Measurements from ENCODE around the gene RAVER1.
"Not testable (repeated sequence)": the region's sequence is repeated elsewhere in the genome, so short reads cannot be mapped to it uniquely, and the experiment has no call there.

RAVER1 gene

GRCh38 chr19:10352764-10353671 is 19.7 kb upstream of the RAVER1 start:
- no peak overlapping the region for H3K4me3 ChIP-seq (ENCODE audit: low read length)
- DNase-seq (ENCODE audit: low read depth, low spot score) = no peak

GRCh38 chr19:10346509-10346908 is 13.2 kb upstream of the RAVER1 start:
- no peak overlapping the region for H3K4me3 ChIP-seq (ENCODE audit: low read length)
- DNase-seq (ENCODE audit: low read depth, low spot score) = no peak

- DNase-seq (ENCODE audit: low read depth, low spot score) = no peak
Measured at GRCh38 chr19:10344780-10345179, 11.5 kb upstream of the RAVER1 start.

GRCh38 chr19:10343495-10343894 is 10.2 kb upstream of the RAVER1 start:
- DNase-seq (ENCODE audit: low read depth, low spot score) = no peak
- no peak overlapping the region for H3K4me3 ChIP-seq (ENCODE audit: low read length)

More at GRCh38 chr19:10344780-10345179, 11.5 kb upstream of the RAVER1 start:
- H3K4me3 ChIP-seq (ENCODE audit: low read length) = no peak overlapping the region

- H3K4me3 ChIP-seq (ENCODE audit: low read length) = peak overlapping the region; percentile 81
- DNase-seq (ENCODE audit: low read depth, low spot score) = no peak
Measured at GRCh38 chr19:10339977-10340376, 6.6 kb upstream of the RAVER1 start.

GRCh38 chr19:10339380-10339960 is 6.1 kb upstream of the RAVER1 start, which contains the start of gene ICAM3:
Gene ICAM3 (minus strand): TSS chr19:10339624. CDS start chr19:10339614, 10 bp downstream.
- peak; percentile 64 for DNase-seq (ENCODE audit: low read depth, low spot score)
- H3K4me3 ChIP-seq (ENCODE audit: low read length) = peak within 1 kb of the TSS; percentile 81

- no peak for DNase-seq (ENCODE audit: low read depth, low spot score)
- peak overlapping the region; percentile 81 for H3K4me3 ChIP-seq (ENCODE audit: low read length)
Measured at GRCh38 chr19:10338940-10339339, 5.6 kb upstream of the RAVER1 start.

- DNase-seq (ENCODE audit: low read depth, low spot score); H3K4me3 ChIP-seq (ENCODE audit: low read length): not testable (repeated sequence)
Measured at GRCh38 chr19:10336725-10337124, 3.4 kb upstream of the RAVER1 start.

- no peak overlapping the region for H3K4me3 ChIP-seq (ENCODE audit: low read length)
- DNase-seq (ENCODE audit: low read depth, low spot score) = no peak
Measured at GRCh38 chr19:10335352-10335985, 2.1 kb upstream of the RAVER1 start.

GRCh38 chr19:10334588-10335351 is 1.4 kb upstream of the RAVER1 start:
- no peak overlapping the region for H3K4me3 ChIP-seq (ENCODE audit: low read length)

GRCh38 chr19:10333758-10334587 is 644 bp upstream of the RAVER1 start:
- DNase-seq (ENCODE audit: low read depth, low spot score) = no peak

More at GRCh38 chr19:10334588-10335351, 1.4 kb upstream of the RAVER1 start:
- peak; percentile 34 for DNase-seq (ENCODE audit: low read depth, low spot score)

GRCh38 chr19:10332158-10332964 is 968 bp downstream of the RAVER1 start:
- DNase-seq (ENCODE audit: low read depth, low spot score) = no peak
- H3K4me3 ChIP-seq (ENCODE audit: low read length) = peak overlapping the region; percentile 91

More at GRCh38 chr19:10333758-10334587, 644 bp upstream of the RAVER1 start:
- H3K4me3 ChIP-seq (ENCODE audit: low read length) = peak overlapping the region; percentile 91

GRCh38 chr19:10329555-10329954 is 3.8 kb downstream of the RAVER1 start:
- no peak for DNase-seq (ENCODE audit: low read depth, low spot score)
- H3K4me3 ChIP-seq (ENCODE audit: low read length) = no peak overlapping the region

GRCh38 chr19:10328558-10329429 is 4.5 kb downstream of the RAVER1 start:
- no peak overlapping the region for H3K4me3 ChIP-seq (ENCODE audit: low read length)
- no peak for DNase-seq (ENCODE audit: low read depth, low spot score)

- DNase-seq (ENCODE audit: low read depth, low spot score) = no peak
- no peak overlapping the region for H3K4me3 ChIP-seq (ENCODE audit: low read length)
Measured at GRCh38 chr19:10327793-10328192, 5.5 kb downstream of the RAVER1 start.

GRCh38 chr19:10325732-10326131 is 7.6 kb downstream of the RAVER1 start:
- H3K4me3 ChIP-seq (ENCODE audit: low read length) = no peak overlapping the region
- DNase-seq (ENCODE audit: low read depth, low spot score) = no peak

All from Jurkat, Clone E6-1 (cell line).